GM21723 (cell line): ENCODE data around the gene CACNA1C.
"Not testable (repeated sequence)": the region's sequence is repeated elsewhere in the genome, so short reads cannot be mapped to it uniquely, and the experiment has no call there.

Source experiments
- ATAC-seq: cut with Tn5 transposase; IDR thresholded peaks from one replicate; pipeline ENCODE4 v1.9.1; 2021; ENCODE audit warnings: mild to moderate bottlenecking, moderate library complexity; ENCODE audit not compliant: unreplicated experiment

The CACNA1C gene

DNA sequence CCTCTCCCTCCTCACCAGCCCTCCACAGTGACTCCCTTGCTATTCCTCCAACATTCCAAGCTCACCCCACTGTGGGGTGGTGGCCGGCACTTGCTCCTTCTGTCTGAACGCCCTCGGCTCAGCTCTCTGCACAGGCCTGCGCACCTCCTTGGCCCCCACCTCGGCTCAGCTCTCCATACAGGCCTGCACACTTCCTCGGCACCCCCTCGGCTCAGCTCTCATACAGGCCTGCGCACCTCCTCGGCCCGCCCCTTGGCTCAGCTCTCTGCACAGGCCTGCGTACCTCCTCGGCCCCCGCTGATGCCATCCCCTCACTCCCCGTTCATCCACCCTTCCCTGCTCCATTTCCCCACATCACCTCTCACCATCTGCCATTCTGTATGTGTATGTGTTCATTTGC, 409.3 kb downstream of the CACNA1C start:
- no peak for ATAC-seq

DNA sequence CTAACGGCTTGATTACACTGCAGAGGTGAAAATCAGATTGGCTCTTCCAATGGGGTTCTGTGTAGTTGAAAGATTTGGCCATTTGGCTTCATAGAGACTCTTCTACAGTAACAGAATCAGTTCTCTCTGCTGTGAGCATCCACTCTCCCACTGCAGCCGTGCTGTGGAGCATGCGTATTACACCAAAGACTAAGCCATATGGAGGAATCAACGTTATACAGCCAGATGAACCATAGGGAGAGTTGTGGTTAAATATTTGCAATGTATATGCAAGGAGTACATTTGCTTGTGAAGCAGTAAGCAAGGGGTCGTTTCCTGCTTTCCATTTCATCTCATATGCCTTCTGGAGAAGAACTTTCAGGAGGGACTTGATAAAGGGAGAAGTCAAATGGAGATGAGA, 410.9 kb downstream of the CACNA1C start:
- ATAC-seq = no peak

DNA sequence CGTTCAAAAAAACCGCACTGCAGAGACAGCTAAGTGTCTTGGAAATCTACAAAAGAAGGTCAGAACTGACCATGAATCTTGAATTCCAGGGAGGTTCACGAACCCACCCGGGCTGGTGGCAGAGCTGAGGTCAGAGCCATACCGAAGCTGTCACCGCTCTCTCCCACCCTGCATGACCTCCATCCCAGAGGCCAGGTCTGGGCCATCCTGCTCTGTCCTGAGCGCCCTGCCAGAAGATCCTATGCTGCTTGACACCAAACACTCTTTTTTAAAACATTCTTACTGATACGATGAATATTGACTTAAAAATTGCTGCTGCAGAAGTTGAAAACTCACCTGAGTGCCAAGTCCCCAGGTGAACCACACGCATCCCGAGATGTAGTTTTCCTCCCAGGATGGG, 412.9 kb downstream of the CACNA1C start:
- ATAC-seq = no peak

DNA sequence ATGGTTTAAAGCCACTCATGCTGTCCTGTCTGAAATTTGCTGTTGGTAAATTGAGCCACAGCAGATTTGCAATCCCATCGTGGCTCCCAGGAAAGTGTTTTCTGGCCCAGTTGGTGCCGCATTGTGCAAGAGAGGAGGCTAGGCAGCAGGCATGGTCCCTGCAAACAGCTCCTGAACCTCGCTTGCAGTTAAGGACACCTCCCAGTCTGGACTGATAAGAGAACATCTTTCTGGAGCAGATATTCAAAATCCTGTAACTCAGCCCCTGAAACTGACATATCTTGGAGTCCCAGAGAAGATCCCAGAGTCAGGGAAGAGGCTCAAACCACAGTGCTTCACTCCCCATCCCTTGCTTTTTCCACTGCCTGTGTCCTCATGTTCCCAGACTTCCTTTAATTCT, 413.4 kb downstream of the CACNA1C start:
- no peak for ATAC-seq

DNA sequence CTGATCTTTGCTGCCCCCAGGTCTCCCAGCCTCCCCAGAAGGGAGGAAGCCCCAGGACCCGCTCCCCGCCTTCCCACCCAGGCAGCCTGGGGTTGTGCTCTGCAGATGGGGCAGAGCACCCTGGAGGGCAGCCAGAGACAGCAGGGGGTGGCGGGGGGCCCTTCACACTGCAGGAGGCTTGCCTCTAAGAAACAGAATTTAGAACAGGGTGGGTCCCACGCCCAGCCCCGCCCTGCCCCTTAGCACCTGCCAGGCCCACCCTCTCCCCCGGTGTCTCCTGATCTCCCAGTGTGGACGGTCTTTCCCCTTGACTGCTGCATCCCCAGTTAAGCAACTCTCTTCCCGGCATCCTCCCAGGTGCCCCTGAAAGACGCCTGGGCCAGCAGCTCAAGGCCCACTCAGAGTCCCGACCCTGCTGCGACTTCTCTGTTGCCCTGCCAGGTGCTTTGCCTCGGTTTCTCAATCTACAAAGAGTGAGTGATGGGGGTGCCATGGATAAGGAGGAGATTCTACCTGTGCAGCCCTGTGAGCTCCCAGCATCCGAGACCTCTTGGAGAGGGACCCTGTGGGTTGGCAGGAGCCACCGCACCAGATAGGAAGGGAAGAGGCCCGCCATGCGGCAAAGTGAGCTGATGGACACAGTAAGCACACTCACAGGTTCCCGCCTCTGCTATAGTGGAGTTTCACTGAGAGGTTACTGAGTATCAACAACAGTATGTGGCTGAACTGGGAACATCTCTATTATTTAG, 414.8 kb downstream of the CACNA1C start:
- no peak for ATAC-seq

DNA sequence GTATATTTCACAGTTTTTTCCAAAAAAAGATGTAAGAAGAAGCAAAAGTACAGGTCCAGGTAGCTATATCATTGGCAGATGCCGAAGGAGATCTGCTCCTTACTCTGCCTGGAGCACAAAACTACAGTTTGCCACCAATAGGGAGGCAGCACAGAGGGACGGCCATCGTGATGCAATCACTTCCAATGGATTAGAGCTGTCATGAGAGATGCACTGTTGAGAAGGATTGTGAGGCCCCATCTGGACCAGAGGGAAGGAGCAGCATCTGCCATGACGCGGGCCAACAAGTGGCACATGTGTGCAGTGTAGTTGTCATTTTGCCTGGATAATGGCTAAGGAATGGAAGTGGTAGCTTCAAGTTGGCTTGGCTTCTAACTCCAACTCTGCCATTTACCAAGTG, 423.2 kb downstream of the CACNA1C start:
- ATAC-seq = no peak

DNA sequence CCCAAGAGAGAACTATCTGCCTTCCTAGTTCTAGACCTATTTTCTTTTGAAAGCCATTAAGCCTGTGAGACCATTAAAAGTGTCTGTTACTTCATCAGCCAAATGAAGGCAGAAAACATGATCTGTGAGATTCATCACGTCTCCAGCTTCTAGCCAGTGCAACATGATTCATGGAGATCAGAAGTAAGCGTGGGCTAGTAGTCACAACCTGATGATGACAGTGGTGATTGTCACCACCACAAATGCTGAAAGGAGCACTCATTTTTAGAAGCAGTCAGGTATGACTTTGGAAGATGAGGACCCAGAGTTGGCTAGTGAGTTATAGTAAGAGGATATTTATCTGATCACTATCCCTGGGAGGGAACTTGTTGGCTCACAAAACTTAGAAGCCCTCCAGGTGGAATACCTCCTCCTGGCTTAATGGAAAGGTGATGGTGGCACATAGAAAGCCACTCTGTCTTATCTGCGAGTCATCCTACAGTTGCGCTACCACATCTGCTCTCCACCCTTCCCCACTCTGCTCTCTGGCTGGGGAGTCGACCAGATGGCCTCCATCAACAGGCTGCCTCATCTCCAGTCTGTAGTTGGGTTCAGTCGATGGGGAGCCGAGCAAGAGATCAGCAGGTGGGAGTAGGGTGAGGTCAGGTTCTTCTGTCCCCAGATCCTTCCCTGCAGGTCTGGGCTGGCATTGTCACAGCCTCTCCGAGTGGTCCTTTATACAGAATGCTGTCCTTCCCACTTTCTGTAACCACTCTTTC, 424.4 kb downstream of the CACNA1C start:
- no peak for ATAC-seq

DNA sequence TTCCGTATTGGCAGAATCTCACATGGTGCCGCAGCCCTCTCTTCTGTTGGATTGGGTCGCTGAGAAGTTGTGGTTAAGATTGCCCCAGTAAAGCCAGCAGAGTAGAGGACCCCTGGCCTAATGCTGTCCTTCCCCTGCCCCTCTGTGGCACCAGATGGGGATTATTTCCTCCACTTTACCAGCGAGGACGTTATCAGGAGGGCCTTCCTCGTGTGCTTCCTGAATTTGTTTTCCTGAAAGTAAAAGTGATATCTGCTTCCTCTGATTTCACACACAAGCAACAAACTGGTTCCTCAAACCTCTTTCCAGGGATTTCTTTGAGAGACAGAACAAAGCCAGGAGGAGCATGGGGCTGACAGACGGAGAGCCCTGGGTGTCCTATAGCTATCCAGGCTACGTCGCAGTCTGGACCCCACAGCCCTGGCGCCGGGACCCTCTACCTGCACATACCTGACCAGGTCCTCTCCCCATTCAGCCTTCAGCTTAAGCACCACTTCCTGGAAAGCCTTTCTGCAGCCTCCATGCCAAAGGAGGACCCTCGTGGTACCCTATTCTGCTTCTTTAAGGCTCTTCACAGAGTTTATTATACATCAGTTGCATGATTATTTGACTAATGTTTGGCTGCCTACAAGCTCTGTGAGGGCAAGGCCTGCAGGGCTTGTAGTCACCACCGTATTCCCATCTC, 427.2 kb downstream of the CACNA1C start:
- ATAC-seq = no peak

DNA sequence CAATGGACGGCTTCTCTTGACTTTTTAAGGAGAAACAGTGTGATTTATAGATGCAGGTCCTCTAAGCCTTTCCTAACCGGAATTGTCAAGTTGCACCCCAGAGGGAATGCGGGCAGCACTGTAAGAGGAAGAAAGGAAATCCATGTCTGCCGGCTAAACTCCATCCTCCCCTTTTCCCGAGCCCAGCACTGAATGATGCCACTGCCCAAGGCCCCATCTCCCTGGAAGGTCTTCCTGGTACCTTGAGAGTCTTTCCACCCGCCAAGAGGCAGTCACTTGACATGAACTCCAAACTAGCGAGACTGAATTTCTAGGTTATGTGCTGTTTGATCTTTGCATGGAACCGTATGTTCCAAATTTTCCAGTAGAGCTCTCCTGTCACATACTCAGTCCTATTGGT, 428.6 kb downstream of the CACNA1C start:
- no peak for ATAC-seq

DNA sequence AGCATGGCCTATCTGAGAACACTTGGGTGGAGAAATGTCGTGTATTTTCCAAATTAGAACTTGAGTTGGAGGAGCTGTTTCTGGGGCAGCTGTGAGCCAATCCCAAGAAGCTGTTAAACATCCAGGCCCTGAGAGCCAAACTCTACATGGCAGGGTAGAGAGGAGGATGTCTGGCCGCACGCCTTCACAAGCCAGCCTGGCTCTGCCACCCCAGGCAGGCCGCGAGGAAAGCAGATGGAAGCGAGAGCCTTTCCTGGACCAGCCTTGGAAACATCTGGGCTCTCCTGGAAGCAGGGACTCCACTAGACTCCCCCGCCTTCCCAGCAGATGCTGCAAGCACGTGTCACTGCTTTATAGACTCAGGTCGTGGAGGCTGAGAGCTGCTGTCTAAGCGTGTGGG, 429.2 kb downstream of the CACNA1C start:
- ATAC-seq = no peak

DNA sequence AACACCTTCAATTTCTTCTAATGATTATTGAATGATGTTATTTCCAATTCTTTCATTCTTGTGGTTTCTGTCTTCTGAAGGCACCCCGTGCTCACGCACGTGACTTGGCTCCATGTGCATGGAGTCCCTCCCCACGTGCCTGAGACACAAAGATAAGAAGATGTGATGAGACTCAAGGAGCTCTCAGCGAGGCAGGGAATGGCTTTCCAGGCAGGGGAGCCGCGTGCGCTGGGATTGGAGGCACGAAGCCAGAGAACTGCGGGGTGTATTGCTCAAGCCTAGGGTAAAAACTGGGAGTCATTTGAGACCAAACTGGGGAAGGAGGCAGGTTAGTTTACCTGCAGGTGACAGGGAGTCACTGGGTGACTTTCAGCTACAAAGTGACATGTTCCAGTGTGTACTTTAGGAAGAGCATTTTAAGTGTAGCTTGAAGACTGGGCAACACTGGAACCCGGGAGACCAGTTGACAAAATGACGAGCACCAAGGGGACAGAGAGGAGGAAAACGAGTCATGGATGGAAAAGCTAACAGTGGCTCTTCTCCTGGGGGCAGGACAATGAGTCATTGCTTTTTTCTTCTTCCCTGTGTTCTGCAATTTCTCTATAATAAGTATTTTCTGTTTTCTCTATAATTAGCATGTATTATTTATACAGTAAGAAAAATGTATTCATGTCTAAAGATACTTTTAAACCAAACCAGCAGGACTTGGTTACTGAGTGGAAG, 430.3 kb downstream of the CACNA1C start:
- ATAC-seq = no peak

DNA sequence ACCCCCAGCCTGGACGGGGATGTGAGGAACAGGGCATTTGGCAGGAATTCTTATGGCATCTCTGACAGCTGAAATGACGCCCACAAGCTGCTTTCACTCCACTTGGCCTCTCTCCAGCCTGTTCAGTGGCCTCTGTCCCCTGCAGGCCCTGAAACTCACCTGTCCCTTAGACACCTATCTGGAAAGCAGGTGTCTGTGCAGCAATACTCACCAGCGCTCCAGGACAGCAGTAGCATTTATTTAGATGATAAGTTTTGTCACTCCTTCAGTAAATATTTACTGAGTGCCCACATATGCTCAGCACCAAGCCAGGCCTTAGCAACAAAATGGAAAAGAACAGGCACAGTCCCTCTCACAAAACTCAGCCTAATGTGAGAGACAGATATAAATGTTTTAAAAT, 430.9 kb downstream of the CACNA1C start:
- ATAC-seq = no peak

DNA sequence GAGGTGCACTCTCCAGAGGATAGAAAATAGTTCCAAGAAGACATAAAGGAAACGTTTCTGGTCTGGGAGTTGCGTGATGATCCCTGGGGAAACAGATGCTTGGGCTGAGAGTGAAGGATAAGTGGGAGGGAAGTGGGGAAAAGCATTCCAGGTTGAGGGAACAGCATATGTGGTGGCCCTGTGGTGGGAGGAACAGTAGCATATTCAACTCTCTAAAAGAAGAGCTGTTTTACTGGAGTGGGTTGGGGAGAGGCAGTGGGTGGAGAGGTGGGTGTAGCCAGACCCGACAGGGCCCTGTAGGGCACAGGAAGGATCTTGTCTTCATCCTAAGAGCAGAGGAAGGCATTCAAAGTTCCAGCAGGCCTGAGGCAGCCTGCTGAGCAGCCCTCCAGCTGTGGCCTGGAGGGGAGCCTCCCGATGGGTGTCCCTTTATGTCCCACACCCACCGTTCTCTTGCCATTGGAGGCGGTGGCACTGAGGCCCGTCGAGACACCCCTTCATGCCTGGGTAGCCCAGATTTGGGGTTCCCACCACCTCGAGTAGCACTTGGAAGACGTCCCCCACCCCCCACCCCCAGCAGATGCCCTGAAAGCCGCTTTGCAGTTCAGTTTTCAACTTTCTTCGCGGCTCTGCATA, 431.5 kb downstream of the CACNA1C start:
- ATAC-seq = no peak

DNA sequence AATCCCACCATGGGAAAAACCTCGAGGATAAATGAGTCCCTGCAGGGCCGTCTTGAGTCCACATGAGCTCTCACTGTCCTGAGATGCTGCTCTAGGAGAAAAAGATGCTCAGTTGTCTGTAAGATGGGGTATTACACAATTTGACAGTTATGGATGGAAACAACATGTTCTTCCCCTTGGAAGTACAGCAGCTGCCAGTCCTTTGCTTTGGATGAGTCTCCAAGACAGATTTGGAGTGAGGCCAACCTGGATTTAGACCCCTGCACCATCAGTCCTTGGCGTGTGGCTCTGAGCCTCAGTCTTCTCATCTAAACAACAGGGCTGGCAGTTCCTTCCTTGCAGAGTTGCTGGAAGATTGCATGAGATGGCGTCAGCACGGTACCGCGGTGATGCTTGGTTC, 432.9 kb downstream of the CACNA1C start:
- no peak for ATAC-seq

DNA sequence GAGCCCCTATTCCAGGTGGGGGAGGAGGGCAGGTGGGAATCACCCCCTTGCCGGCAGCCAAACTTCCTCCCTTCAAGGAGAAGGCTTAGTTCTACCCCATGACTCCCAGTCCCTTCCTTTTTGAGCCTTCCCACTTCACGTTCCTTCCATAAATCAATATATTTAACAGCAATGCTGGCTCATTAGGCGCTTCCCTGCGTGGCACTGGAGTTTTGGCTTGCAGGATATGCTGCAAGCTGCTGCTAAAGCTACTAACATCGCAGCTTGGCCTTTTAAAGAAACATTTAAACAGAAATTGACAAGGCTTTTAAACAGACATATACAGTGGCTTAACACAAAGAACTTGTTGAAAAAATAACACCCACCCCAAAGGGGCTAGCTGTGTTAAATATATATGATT, 434.0 kb downstream of the CACNA1C start:
- ATAC-seq = no peak

DNA sequence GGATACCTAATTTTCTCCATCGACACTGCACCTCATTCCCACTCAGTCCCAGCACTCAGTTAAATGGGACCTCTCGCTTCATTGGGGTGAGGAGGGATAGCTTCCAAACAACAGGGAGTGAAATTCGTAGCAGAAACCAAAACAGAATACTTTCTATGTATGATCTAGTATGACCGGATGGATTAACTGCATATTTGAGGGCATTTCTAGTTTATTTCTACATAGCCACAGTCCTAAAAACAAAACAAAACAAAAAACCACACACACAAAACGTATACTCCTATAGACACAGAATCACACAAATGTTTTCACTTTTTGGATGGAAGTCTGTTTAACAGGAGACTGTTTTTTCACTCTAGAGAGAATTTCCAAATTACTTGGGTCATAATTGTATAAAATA, 434.5 kb downstream of the CACNA1C start:
- ATAC-seq = no peak

DNA sequence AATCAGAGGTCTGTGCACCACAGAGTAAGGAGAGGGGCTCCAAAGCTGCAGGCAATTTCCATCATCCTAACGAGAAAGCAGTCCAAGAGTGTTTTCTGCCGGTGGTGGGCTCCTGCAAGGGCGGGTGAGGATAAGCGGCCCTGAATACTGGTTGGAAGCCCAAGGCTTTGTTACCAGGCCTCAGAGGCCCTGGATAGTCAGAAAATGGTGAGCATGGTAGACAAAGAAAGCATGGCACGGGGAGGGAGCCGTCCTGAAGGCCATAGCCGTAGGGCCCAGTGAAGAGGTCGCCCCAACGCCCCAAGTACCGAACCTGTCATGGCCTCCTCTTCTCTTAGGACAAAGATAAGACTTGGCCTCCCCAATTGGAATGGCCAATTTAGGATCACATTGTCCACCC, 435.3 kb downstream of the CACNA1C start:
- ATAC-seq = no peak

DNA sequence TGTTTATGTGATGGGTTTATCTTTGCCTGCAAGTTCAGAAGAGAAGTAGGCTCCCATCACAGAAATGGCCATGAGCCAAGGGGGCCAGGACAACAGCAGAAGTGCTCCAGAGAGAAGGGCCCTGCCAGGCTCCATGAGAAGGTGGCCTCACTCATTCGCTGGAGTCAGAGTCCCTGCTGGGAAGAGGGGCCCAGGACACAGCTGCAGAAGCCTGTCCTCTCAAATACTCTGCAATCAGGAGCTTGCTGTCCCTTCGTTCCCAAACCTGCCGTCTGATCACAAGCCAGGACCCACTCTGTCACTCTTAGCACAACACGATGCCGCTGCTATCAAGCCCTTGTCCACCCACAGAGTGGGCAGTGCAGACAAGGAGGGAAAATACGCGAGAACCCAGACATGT, 435.8 kb downstream of the CACNA1C start:
- no peak for ATAC-seq

DNA sequence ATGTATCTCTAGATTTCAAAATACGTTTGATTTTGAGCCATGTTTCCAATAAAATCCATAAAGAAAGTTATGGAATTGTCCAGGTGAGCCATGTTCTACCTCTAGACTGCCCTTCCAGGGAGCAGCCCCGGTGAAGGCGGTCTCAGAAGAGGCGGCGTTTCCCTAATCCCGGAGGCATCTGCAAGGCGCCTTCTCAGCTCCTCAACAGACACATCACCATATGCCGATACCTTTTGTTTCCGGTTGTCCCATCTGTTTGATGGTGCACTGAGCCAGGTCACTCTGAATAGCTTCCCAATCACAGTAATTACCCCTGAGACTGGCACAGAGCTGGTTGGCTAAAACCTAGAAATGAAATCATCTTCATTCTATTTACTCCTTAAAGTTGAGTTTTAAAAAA, 436.5 kb downstream of the CACNA1C start:
- no peak for ATAC-seq

DNA sequence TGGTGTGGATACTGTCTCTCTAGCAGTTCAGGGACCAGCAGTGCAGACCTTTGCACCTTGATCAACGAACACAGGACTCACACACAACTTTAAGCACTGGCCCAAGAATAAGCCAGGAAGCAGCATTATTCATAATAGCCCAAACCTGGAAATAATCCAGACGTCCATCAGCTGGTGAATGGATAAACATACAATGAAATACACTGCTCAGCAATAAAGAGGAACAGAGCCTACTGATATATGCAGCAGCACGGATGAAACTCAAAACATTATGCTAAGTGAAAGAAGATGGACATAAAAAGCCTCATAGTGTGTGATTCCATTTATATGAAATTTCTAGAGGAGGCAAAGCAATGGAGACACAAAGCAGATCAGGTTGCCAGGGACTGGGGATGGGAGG, 438.0 kb downstream of the CACNA1C start:
- no peak for ATAC-seq

DNA sequence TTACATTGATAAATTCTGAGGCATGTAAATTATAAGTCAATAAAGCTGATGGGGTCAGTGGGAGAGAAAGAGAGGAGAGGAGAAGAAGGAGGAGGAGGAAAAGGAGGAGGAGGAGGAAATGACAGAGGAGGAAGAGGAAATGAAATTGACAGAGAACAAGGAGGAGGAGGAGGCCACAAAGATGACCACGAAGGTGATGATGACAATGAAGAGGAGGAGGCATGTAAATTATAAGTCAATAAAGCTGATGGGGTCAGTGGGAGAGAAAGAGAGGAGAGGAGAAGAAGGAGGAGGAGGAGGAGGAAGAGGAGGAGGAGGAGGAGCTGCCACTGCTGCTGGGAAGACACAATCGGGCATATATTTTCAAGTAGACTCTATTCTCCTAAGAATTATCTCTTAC, 438.6 kb downstream of the CACNA1C start:
- ATAC-seq = not testable (repeated sequence)
